ENCODE measurements around the gene RABIF.

GRCh38 chr1:202858331-202858730 lies 30.6 kb downstream of the RABIF start:
- peak; percentile 28 for TF ChIP-seq POLR2A (IDR thresholded peaks at IDR 0.05; ENCODE audit: extremely low read depth, insufficient read length)
- no peak for TF ChIP-seq CTCF (IDR thresholded peaks at IDR 0.05; ENCODE audit: low read depth, low read length)
- peak; percentile 68; the same call in 1 of the 2 replicates for TF ChIP-seq MAX (IDR thresholded peaks at IDR 0.05; ENCODE audit: low read depth, low read length)

Data from NB4 (cell line).